Measurements from ENCODE around the gene SHISAL1.

The SHISAL1 gene

DNA sequence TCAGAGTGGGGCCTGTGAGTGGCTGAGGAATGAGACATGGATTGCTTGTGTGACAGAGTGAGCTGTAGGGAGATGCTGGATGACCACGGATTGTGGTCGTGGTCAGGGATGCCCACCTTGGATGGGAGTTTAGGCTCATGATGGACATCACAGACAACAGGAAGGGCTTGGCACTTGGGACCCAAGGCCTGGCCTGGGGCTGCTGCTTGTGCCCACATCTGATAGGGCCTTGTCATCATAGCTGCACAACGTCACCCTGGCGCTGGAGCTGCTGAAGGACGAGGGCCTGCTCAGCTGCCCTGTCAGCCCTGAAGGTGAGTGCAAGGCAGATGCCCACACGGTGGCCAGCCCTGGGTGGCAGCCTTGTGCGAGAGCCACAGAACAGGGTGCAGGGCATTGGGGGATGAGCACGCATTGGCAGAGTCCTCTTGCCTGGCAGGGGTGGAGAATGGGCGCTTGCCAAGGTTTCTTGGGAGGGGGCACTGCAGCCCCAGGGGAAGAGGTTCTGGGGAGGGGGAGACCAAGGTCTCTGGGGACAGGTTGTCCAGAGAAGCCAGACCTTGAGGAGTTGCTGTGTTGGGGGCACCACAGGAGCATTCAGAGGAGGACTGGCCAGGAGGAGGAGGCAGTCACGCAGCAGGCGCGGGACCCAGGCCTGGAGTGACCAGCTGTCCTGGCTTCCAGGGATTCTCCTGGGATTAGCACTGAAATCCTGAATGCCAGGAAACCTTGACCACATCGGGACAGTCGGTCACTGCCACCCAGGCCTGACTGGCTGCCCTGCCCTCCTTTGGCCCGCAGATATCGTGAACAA lies 107.0 kb downstream of the SHISAL1 start:
- no peak for ATAC-seq
- TF ChIP-seq GLIS3 (CRISPR knock-in tag; IDR thresholded peaks at IDR 0.05) (no peak), TOX (CRISPR knock-in tag; IDR thresholded peaks at IDR 0.05; ENCODE audit: borderline replicate concordance) (no peak), TCF4 (CRISPR knock-in tag; IDR thresholded peaks at IDR 0.05; ENCODE audit: borderline replicate concordance) (no peak), ZFP30 (CRISPR knock-in tag; IDR thresholded peaks at IDR 0.05) (no peak), ZNF70 (CRISPR knock-in tag; IDR thresholded peaks at IDR 0.05) (no peak), ISL1 (CRISPR knock-in tag; IDR thresholded peaks at IDR 0.05) (no peak), CSDC2 (CRISPR knock-in tag; IDR thresholded peaks at IDR 0.05) (no peak), OSR1 (CRISPR knock-in tag; IDR thresholded peaks at IDR 0.05) (no peak), ZC3H10 (CRISPR knock-in tag; IDR thresholded peaks at IDR 0.05) (no peak)
- TF ChIP-seq, protein P1, sequence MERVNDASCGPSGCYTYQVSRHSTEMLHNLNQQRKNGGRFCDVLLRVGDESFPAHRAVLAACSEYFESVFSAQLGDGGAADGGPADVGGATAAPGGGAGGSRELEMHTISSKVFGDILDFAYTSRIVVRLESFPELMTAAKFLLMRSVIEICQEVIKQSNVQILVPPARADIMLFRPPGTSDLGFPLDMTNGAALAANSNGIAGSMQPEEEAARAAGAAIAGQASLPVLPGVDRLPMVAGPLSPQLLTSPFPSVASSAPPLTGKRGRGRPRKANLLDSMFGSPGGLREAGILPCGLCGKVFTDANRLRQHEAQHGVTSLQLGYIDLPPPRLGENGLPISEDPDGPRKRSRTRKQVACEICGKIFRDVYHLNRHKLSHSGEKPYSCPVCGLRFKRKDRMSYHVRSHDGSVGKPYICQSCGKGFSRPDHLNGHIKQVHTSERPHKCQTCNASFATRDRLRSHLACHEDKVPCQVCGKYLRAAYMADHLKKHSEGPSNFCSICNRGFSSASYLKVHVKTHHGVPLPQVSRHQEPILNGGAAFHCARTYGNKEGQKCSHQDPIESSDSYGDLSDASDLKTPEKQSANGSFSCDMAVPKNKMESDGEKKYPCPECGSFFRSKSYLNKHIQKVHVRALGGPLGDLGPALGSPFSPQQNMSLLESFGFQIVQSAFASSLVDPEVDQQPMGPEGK (CRISPR knock-in tag; IDR thresholded peaks at IDR 0.05; ENCODE audit: borderline replicate concordance), result no peak
- TF ChIP-seq, protein P2, sequence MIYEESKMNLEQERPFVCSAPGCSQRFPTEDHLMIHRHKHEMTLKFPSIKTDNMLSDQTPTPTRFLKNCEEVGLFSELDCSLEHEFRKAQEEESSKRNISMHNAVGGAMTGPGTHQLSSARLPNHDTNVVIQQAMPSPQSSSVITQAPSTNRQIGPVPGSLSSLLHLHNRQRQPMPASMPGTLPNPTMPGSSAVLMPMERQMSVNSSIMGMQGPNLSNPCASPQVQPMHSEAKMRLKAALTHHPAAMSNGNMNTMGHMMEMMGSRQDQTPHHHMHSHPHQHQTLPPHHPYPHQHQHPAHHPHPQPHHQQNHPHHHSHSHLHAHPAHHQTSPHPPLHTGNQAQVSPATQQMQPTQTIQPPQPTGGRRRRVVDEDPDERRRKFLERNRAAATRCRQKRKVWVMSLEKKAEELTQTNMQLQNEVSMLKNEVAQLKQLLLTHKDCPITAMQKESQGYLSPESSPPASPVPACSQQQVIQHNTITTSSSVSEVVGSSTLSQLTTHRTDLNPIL (CRISPR knock-in tag; IDR thresholded peaks at IDR 0.05; ENCODE audit: low read depth), result no peak
- TF ChIP-seq, protein P3, sequence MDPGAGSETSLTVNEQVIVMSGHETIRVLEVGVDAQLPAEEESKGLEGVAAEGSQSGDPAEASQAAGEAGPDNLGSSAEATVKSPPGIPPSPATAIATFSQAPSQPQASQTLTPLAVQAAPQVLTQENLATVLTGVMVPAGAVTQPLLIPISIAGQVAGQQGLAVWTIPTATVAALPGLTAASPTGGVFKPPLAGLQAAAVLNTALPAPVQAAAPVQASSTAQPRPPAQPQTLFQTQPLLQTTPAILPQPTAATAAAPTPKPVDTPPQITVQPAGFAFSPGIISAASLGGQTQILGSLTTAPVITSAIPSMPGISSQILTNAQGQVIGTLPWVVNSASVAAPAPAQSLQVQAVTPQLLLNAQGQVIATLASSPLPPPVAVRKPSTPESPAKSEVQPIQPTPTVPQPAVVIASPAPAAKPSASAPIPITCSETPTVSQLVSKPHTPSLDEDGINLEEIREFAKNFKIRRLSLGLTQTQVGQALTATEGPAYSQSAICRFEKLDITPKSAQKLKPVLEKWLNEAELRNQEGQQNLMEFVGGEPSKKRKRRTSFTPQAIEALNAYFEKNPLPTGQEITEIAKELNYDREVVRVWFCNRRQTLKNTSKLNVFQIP (CRISPR knock-in tag; IDR thresholded peaks at IDR 0.05; ENCODE audit: borderline replicate concordance, low read depth), result no peak

DNA sequence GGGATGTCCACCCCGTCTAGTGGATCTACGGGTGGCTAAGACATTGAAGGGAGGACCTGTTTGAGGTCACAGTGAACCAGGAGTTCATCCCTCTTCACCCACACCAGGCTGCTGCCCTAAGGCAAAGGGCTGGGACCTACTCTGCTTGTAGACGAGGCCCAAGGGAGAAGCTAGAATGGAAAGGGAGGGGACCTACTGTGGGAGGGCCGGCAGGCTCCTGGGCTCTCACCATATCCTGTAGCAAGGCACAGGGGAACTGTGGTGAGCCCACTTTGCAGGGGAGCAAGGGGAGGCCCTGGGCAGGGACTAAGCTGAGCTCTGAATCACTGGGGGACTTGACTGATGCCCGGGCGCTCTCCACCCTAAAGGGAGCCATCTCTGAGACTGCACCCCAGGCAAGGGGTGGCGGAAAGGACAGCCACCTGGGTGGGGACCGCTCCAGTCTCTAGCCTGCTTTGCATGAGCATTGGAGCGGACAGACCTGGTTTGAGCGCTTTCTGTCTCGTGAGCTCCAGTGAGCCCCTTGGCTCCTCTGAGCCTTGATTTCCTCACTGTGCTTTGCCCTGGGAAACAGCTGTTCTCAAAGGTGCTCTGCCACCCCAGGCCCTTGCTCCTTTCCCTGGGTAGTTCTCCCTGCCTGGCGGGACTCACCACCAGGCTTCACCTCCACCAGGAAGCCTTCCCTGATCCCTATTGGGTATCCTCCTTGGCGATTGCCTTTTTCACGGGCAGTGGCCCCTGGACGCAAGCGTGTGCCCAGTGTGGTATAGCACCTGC lies 107.8 kb downstream of the SHISAL1 start:
- ATAC-seq, result no peak
- TF ChIP-seq OSR1 (CRISPR knock-in tag; IDR thresholded peaks at IDR 0.05), result no peak
- TF ChIP-seq TCF4 (CRISPR knock-in tag; IDR thresholded peaks at IDR 0.05; ENCODE audit: borderline replicate concordance), result no peak
- TF ChIP-seq ISL1 (CRISPR knock-in tag; IDR thresholded peaks at IDR 0.05), result no peak
- no peak for TF ChIP-seq GLIS3 (CRISPR knock-in tag; IDR thresholded peaks at IDR 0.05)
- TF ChIP-seq, protein P2 (CRISPR knock-in tag; IDR thresholded peaks at IDR 0.05; ENCODE audit: low read depth), result no peak
- no peak for TF ChIP-seq BACH2 (CRISPR knock-in tag; IDR thresholded peaks at IDR 0.05; ENCODE audit: borderline replicate concordance)
- TF ChIP-seq, protein P4, sequence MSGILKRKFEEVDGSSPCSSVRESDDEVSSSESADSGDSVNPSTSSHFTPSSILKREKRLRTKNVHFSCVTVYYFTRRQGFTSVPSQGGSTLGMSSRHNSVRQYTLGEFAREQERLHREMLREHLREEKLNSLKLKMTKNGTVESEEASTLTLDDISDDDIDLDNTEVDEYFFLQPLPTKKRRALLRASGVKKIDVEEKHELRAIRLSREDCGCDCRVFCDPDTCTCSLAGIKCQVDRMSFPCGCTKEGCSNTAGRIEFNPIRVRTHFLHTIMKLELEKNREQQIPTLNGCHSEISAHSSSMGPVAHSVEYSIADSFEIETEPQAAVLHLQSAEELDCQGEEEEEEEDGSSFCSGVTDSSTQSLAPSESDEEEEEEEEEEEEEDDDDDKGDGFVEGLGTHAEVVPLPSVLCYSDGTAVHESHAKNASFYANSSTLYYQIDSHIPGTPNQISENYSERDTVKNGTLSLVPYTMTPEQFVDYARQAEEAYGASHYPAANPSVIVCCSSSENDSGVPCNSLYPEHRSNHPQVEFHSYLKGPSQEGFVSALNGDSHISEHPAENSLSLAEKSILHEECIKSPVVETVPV (CRISPR knock-in tag; IDR thresholded peaks at IDR 0.05), result no peak
- TF ChIP-seq ZFP3 (CRISPR knock-in tag; IDR thresholded peaks at IDR 0.05), result no peak

DNA sequence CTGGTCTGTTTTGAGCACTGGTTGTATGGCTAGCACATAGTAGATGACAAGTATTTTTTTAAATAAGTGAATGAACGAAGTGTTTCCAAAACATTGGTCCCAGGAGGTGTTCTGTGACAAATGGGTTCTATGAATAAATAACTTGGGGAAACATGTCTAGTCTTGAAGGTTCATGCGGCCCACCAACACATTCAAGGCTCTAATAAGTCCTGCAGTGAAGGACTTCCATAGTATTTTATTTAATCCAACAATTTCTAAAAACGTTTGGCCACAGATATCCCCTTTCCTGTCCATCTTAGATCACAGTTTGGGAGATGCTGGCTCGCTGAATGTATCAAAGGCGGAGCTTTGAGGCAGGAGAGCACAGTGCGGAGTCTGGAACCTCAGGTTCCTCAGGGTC lies 109.5 kb downstream of the SHISAL1 start:
- ATAC-seq, result no peak
- TF ChIP-seq ZNF8 (CRISPR knock-in tag; IDR thresholded peaks at IDR 0.05), result no peak
- no peak for TF ChIP-seq SNAI2 (CRISPR knock-in tag; IDR thresholded peaks at IDR 0.05)
- TF ChIP-seq, protein P2 (CRISPR knock-in tag; IDR thresholded peaks at IDR 0.05; ENCODE audit: low read depth), result no peak
- TF ChIP-seq ISL1 (CRISPR knock-in tag; IDR thresholded peaks at IDR 0.05), result no peak
- no peak for TF ChIP-seq TOX (CRISPR knock-in tag; IDR thresholded peaks at IDR 0.05; ENCODE audit: borderline replicate concordance)
- TF ChIP-seq ZC3H10 (CRISPR knock-in tag; IDR thresholded peaks at IDR 0.05), result no peak
- no peak for TF ChIP-seq TCF4 (CRISPR knock-in tag; IDR thresholded peaks at IDR 0.05; ENCODE audit: borderline replicate concordance)
- TF ChIP-seq, protein P4 (CRISPR knock-in tag; IDR thresholded peaks at IDR 0.05), result no peak
- TF ChIP-seq, protein P5, sequence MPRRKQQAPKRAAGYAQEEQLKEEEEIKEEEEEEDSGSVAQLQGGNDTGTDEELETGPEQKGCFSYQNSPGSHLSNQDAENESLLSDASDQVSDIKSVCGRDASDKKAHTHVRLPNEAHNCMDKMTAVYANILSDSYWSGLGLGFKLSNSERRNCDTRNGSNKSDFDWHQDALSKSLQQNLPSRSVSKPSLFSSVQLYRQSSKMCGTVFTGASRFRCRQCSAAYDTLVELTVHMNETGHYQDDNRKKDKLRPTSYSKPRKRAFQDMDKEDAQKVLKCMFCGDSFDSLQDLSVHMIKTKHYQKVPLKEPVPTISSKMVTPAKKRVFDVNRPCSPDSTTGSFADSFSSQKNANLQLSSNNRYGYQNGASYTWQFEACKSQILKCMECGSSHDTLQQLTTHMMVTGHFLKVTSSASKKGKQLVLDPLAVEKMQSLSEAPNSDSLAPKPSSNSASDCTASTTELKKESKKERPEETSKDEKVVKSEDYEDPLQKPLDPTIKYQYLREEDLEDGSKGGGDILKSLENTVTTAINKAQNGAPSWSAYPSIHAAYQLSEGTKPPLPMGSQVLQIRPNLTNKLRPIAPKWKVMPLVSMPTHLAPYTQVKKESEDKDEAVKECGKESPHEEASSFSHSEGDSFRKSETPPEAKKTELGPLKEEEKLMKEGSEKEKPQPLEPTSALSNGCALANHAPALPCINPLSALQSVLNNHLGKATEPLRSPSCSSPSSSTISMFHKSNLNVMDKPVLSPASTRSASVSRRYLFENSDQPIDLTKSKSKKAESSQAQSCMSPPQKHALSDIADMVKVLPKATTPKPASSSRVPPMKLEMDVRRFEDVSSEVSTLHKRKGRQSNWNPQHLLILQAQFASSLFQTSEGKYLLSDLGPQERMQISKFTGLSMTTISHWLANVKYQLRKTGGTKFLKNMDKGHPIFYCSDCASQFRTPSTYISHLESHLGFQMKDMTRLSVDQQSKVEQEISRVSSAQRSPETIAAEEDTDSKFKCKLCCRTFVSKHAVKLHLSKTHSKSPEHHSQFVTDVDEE (CRISPR knock-in tag; IDR thresholded peaks at IDR 0.05), result no peak
- no peak for TF ChIP-seq ZFP30 (CRISPR knock-in tag; IDR thresholded peaks at IDR 0.05)
- TF ChIP-seq CSDC2 (CRISPR knock-in tag; IDR thresholded peaks at IDR 0.05), result no peak
- TF ChIP-seq, protein P3 (CRISPR knock-in tag; IDR thresholded peaks at IDR 0.05; ENCODE audit: borderline replicate concordance, low read depth), result no peak
